Endodermal cell (in vitro differentiated cells): Measurements from ENCODE around the gene CDC6. TPM values are rescaled to one million over a fixed set of nuclear protein-coding genes. Genes with fewer than 3 reads are reported as not detected.

Experiments
- DNase-seq: peaks from one replicate; pipeline ENCODE4 v3.0.0-alpha.2; 2017
- H3K27ac ChIP-seq: 2 replicates; pipeline ENCODE4 v1.5.1; 2013; ENCODE audit warnings: mild to moderate bottlenecking, low read depth, low read length, moderate library complexity
- H3K27me3 ChIP-seq: 2 replicates; pipeline ENCODE4 v1.6.1; 2013; ENCODE audit warnings: mild to moderate bottlenecking, low read length, moderate library complexity; ENCODE audit not compliant: insufficient read depth, control insufficient read depth, poor library complexity, severe bottlenecking
- H3K36me3 ChIP-seq: 2 replicates; pipeline ENCODE4 v1.7.0; 2013; ENCODE audit warnings: mild to moderate bottlenecking, low read length, moderate library complexity; ENCODE audit not compliant: control insufficient read depth, insufficient read depth
- H3K4me1 ChIP-seq: one replicate; pipeline ENCODE4 v1.7.0; 2013; ENCODE audit warnings: low read length; ENCODE audit not compliant: control insufficient read depth, insufficient read depth
- H3K4me3 ChIP-seq: 2 replicates; pipeline ENCODE4 v1.5.1; 2013; ENCODE audit warnings: mild to moderate bottlenecking, low read length, moderate library complexity
- H3K9ac ChIP-seq: 2 replicates; pipeline ENCODE4 v1.6.1; 2013; ENCODE audit warnings: mild to moderate bottlenecking, low read length, moderate library complexity; ENCODE audit not compliant: poor library complexity, severe bottlenecking; ENCODE audit errors: extremely low read depth
- H3K9me3 ChIP-seq: 2 replicates; pipeline ENCODE4 v1.6.1; 2013; ENCODE audit warnings: mild to moderate bottlenecking, low read length, moderate library complexity; ENCODE audit not compliant: control insufficient read depth
- H3K27ac Mint-ChIP-seq: 2 replicates; pipeline ENCODE4 v1.8.0; 2020; ENCODE audit warnings: mixed read lengths
- H3K27me3 Mint-ChIP-seq: 2 replicates; pipeline ENCODE4 v1.8.0; 2021; ENCODE audit warnings: mild to moderate bottlenecking, mixed read lengths; ENCODE audit not compliant: insufficient read depth
- H3K36me3 Mint-ChIP-seq: 2 replicates; pipeline ENCODE4 v1.8.0; 2020; ENCODE audit warnings: low read depth, mixed read lengths
- H3K4me1 Mint-ChIP-seq: 2 replicates; pipeline ENCODE4 v1.8.0; 2020; ENCODE audit warnings: mixed read lengths
- H3K4me3 Mint-ChIP-seq: 2 replicates; pipeline ENCODE4 v1.8.0; 2020; ENCODE audit warnings: mild to moderate bottlenecking, moderate library complexity, mixed read lengths
- H3K9me3 Mint-ChIP-seq: 2 replicates; pipeline ENCODE4 v1.8.0; 2020; ENCODE audit warnings: mild to moderate bottlenecking, mixed read lengths
- CTCF ChIP-seq: fragments of 200-600 bp; sonication (generic); conservative IDR thresholded peaks from 2 replicates; pipeline ENCODE4 v1.5.0; 2021; ENCODE audit warnings: antibody characterized with exemption, mild to moderate bottlenecking
- WGBS, 2 experiments: methylation state at CpG; one replicate each; pipeline versions ENCODE4 v1.1.5 to v1.1.7; 2013; ENCODE audit warnings: missing lambda C conversion rate in 2 of 2, mixed read lengths in 1 of 2; ENCODE audit not compliant: insufficient coverage in 1 of 2, insufficient read length in 1 of 2; 5-methylcytosine and 5-hydroxymethylcytosine counted together
- total RNA-seq, 2 donors: library from RNA; stranded (reverse); fragmentation: NEBNext Ultra II Directional in 1 of 2; extraction: Animal tissue kit (Norgen Biotek cat#: 25700) in 1 of 2; gene quantifications; 2 replicates in 1 of 2; 3 replicates in 1 of 2; pipeline ENCODE4 v1.2.1, GENCODE V29; 2021

Gene CDC6
- total RNA-seq, 2 donors from 2014 or later: 88.4 to 95.4 TPM

GRCh38 chr17:40340880-40341807 lies 53.5 kb downstream of the CDC6 start:
- peaks cover 20% of the 10 kb centered on the region for H3K27me3 Mint-ChIP-seq
- H3K27ac Mint-ChIP-seq: no peak overlapping the region
- H3K4me1 ChIP-seq: peaks cover 14% of the 10 kb centered on the region
- no peaks in the 10 kb centered on the region for H3K9me3 Mint-ChIP-seq
- peak; percentile 14 for TF ChIP-seq CTCF
- H3K4me3 ChIP-seq: peak overlapping the region; percentile 85
- peak overlapping the region; percentile 69 for H3K9ac ChIP-seq
- DNase-seq: peak; percentile 98
- H3K9me3 ChIP-seq: no peaks in the 10 kb centered on the region
- H3K36me3 Mint-ChIP-seq: peaks cover 7% of the 10 kb centered on the region
- H3K4me3 Mint-ChIP-seq: peak overlapping the region; percentile 72
- WGBS, 2 experiments: 3% methylated on average over 24 to 48 of the region's 55 CpGs
- peaks cover 42% of the 10 kb centered on the region for H3K4me1 Mint-ChIP-seq
- H3K36me3 ChIP-seq: no peaks in the 10 kb centered on the region
- H3K27me3 ChIP-seq: no peaks in the 10 kb centered on the region
- H3K27ac ChIP-seq: peak overlapping the region; percentile 64

GRCh38 chr17:40341808-40342503 lies 54.3 kb downstream of the CDC6 start:
- Mint-ChIP-seq H3K27me3 (peaks cover 17% of the 10 kb centered on the region), H3K9me3 (no peaks in the 10 kb centered on the region), H3K27ac (no peak overlapping the region), H3K4me3 (peak overlapping the region; percentile 72), H3K36me3 (peaks cover 7% of the 10 kb centered on the region), H3K4me1 (peaks cover 46% of the 10 kb centered on the region)
- Histone ChIP-seq H3K27me3 (no peaks in the 10 kb centered on the region), H3K9ac (peak overlapping the region; percentile 69), H3K4me3 (peak overlapping the region; percentile 85), H3K4me1 (peaks cover 21% of the 10 kb centered on the region), H3K36me3 (no peaks in the 10 kb centered on the region), H3K9me3 (no peaks in the 10 kb centered on the region), H3K27ac (peak overlapping the region; percentile 64)
- peak; percentile 96 for DNase-seq
- no peak for TF ChIP-seq CTCF
- 0% methylated on average over 3 to 48 of the region's 55 CpGs for WGBS, 2 experiments

- Histone ChIP-seq H3K27ac (peak overlapping the region; percentile 55), H3K27me3 (no peaks in the 10 kb centered on the region), H3K4me1 (peaks cover 21% of the 10 kb centered on the region), H3K9ac (peak overlapping the region; percentile 69), H3K9me3 (no peaks in the 10 kb centered on the region), H3K36me3 (no peaks in the 10 kb centered on the region), H3K4me3 (peak overlapping the region; percentile 85)
- peak overlapping the region; percentile 72 for H3K4me3 Mint-ChIP-seq
- peak overlapping the region; percentile 75 for H3K27ac Mint-ChIP-seq
- peaks cover 17% of the 10 kb centered on the region for H3K27me3 Mint-ChIP-seq
- WGBS, 2 experiments: 3 to 4% methylated on average over 8 to 38 of the region's 38 CpGs
- peaks cover 7% of the 10 kb centered on the region for H3K36me3 Mint-ChIP-seq
- no peaks in the 10 kb centered on the region for H3K9me3 Mint-ChIP-seq
- peak; percentile 78 for DNase-seq
- peaks cover 43% of the 10 kb centered on the region for H3K4me1 Mint-ChIP-seq
- peak; percentile 16 for TF ChIP-seq CTCF
These were observed 55.0 kb downstream of the CDC6 start for GRCh38 chr17:40342504-40343218.
